Activated CD8-positive, alpha-beta memory T cell treated with anti-CD3 and anti-CD28 coated beads for 24 hours (primary cell): ENCODE results near the gene CARM1.
"Not testable (repeated sequence)": the region's sequence is repeated elsewhere in the genome, so short reads cannot be mapped to it uniquely, and the experiment has no call there.

Experiments
- DNase-seq: peaks from one replicate; pipeline ENCODE4 v3.0.0-alpha.2; 2020

The CARM1 gene

DNA sequence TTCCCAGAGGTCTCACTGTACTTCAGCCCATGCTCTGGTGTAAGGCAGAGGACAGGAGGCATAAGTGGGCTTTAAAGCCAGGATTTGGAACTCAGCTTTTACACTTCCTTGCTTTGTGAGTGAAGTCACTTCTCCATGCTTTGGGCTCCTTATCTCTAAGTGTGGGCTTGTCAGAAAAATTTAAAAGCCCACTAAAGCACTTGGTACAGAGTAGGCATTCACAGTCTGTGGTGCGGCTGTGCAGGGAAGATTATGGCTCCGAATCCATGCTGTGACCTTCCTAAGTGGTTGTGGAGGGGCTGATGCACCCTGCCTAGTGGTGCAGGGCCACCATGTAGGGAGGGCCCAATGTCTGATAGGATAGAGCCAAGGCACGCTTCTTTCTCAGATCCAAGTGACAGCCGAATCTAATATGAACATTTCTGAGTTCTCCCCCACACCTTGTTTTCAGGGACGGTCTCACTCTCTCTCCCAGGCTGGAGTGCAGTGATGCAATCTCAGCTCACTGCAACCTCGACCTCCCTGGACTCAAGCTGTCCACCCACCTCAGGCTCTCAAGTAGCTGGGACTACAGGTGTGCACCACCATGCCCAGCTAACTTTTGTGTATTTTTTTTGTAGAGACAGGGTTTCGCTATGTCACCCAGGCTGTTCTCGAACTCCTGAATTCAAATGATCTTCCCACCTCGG lies 64.2 kb downstream of the CARM1 start:
- no peak for DNase-seq

DNA sequence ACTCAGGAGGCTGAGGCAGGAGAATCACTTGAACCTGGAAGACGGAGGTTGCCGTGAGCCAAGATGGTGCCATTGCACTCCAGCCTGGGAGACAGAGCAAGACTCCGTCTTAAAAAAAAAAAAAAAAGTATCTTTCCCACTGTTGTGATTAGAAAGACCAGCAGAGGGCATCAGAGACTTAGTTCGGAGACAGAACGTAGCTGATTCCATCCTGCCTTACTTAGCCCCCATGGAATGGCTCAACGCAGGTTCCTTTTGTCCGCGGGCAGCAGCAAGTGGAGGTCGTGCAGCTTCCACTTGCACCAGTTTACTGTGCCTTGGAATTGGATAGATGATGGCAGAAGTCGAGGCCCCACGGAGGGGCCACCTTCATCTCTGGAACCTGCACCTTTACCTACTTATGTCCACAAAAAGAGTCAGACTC lies 65.3 kb downstream of the CARM1 start:
- no peak for DNase-seq

DNA sequence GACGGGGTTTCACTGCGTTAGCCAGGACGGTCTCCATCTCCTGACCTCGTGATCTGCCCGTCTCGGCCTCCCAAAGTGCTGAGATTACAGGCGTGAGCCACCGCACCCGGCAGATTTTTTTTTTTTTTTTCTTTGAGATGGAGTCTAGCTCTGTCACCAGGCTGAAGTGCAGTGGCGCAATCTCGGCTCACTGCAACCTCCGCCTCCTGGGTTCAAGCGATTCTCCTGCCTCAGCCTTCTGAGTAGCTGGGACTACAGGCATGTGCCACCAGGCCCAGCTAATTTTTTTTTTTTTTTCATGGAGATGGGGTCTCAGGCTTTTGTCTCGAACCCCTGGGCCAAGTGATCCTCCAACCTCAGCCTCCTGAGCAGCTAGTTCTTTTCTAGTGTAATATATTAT lies 70.3 kb downstream of the CARM1 start:
- not testable (repeated sequence) for DNase-seq

DNA sequence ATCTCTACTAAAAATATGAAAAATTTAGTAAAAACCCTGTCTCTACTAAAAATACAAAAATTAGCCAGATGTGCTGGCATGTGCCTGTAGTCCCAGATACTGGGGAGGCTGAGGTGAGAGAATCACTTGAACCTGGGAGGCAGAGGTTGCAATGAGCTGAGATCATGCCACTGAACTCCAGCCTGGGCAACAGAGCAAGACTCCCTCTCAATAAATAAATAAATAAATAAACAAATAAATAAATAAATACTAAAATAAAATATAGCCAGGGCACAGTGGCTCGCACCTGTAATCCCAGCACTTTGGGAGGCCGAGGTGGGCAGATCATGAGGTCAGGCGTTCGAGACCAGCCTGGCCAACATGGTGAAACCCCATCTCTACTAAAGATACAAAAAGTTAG lies 72.1 kb downstream of the CARM1 start:
- DNase-seq = not testable (repeated sequence)

GRCh38 chr19:10945264-10945663 lies 73.9 kb downstream of the CARM1 start:
- no peak for DNase-seq

- no peak for DNase-seq
Observed at GRCh38 chr19:10946958-10947657, 75.8 kb downstream of the CARM1 start.

GRCh38 chr19:10952809-10953208 lies 81.5 kb downstream of the CARM1 start:
- DNase-seq = no peak

DNA sequence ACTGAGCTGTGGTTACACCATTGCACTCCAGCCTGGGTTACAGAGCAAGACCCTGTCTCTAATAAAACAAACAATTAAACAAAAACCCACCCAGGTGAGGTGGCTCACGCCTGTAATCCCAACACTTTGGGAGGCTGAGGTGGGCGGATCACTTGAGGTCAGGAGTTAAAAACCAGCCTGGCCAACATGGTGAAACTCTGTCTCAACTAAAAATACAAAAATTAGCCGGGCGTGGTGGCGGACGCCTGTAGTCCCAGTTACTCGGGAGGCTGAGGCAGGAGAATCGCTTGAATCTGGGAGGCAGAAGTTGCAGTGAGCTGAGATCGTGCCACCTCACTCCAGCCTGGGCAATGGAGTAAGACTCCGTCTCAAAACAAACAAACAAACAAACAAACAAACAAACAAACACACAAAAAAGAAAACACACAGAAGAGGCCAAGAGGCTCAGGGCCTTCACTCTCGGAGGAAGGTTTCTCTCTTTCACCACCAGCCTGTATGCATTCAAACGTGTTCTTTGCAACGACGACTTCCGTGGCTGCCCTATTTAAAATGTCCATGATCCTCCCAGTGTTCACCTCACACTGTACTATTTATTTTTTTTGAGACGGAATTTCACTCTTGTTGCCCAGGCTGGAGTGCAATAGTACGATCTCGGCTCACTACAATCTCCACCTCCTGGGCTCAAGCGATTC lies 88.1 kb downstream of the CARM1 start:
- DNase-seq = not testable (repeated sequence)

- DNase-seq = peak; percentile 98
Observed at GRCh38 chr19:10960314-10961072, 89.1 kb downstream of the CARM1 start, which contains the start of gene SMARCA4. TSS of gene SMARCA4 (plus strand) at chr19:10961030. CDS start at chr19:10984152, 23,122 bp downstream.

GRCh38 chr19:10961073-10961860 lies 89.9 kb downstream of the CARM1 start:
- peak; percentile 75 for DNase-seq

DNA sequence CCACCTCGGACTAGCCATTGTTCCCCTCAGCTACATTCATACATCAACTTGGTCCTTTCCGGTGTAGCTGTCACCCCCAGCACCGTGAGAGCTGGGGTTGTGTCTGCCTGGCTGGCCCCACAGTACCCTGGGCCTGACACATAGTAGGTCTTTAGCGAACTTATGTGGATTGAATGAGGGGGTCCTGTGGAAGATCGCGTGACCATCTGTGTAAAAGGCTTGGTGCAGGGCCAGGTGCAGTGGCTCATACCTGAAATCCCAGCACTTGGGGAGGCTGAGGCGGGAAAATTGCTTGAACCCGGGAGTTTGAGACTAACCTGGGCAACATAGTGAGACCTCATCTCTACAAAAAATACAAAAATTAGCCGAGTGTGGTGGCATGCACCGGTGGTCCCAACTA lies 91.5 kb downstream of the CARM1 start:
- no peak for DNase-seq

DNA sequence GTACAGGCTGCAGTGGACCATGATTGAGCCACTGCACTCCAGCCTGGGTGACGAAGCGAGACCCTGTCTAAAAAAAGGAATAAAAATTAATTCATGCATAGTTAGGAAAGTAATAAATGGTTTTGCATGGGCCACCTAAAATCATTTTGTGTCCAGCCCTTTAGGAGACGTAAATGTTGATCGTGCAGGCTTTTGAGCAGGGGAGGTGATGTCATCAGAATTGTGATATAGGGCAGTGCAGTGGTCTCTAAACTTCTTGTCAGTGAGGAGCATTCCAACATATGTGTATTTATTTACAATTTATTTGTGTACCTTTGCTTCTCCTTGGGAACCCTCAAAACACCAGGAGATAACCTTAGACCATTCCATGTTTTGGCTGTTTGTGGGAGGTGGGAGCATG lies 92.5 kb downstream of the CARM1 start:
- no peak for DNase-seq

DNA sequence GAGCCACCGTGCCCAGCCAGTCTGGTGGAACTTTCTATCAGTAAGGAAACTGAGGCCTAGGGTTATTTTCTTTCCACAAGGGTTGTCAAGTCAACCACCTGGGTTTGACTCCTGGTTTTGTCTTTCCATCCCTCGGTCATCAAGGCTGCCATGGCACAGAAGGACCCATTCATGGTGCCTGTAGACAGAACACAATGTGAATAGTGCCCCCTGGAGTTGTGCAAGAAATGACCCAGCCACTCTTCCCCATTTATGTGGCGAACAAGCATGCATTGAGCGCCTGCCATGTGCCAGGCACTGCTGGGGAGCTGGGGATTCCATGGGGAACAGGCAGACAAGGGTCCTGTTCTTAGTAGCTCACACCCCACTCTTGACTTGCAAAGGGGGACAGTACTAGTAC lies 93.5 kb downstream of the CARM1 start:
- DNase-seq = no peak

GRCh38 chr19:10965398-10965797 lies 94.0 kb downstream of the CARM1 start:
- DNase-seq = no peak

DNA sequence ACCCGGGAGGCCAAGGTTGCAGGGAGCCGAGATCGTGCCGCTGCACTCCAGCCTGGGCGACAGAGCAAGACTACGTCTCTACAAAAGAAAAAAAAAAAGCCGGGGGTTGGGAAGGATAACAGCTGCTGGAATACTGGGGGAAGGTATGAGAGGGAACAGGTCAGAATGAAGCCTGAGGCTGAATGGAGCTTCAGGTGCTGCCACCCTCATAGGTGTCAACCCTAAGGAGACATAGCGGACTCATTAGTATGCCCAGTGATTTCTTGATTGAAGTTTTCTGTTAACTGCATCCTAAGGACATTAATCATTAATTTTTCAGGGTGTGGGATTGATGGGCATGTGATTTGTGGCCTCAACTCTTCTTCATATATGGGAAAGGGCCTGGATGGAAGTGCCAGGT lies 95.5 kb downstream of the CARM1 start:
- no peak for DNase-seq

- no peak for DNase-seq
Observed at GRCh38 chr19:10968527-10969135, 97.3 kb downstream of the CARM1 start.

GRCh38 chr19:10971107-10971726 lies 99.9 kb downstream of the CARM1 start:
- no peak for DNase-seq
